ENCODE measurements around the gene GRM7.

DNA sequence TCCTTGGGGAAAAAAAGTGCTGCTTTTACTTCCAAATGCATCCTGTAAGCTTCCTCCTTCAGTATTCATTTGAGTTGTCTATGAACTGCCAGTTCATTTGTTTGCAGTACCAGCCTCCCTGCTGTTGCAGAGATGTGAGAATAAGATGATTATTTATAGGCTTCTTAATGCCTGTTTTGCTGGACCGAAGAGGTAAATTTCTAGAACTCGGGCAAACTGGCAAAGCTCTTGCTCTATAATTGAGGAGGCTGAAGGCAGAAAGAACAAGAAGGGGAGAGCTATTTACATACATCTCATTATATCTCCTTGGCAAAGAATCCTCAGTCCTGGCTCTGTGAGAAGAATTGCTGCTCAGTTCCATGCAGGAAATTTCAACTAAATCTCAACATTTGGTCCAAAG, 790.4 kb downstream of the GRM7 start:
- TF ChIP-seq, protein P1, sequence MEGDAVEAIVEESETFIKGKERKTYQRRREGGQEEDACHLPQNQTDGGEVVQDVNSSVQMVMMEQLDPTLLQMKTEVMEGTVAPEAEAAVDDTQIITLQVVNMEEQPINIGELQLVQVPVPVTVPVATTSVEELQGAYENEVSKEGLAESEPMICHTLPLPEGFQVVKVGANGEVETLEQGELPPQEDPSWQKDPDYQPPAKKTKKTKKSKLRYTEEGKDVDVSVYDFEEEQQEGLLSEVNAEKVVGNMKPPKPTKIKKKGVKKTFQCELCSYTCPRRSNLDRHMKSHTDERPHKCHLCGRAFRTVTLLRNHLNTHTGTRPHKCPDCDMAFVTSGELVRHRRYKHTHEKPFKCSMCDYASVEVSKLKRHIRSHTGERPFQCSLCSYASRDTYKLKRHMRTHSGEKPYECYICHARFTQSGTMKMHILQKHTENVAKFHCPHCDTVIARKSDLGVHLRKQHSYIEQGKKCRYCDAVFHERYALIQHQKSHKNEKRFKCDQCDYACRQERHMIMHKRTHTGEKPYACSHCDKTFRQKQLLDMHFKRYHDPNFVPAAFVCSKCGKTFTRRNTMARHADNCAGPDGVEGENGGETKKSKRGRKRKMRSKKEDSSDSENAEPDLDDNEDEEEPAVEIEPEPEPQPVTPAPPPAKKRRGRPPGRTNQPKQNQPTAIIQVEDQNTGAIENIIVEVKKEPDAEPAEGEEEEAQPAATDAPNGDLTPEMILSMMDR (IDR thresholded peaks at IDR 0.05): no peak
- TF ChIP-seq EZH2 (IDR thresholded peaks at IDR 0.05): no peak

Data from neural progenitor cell (in vitro differentiated cells).